Gastroesophageal sphincter (tissue), 3 donors: ENCODE results near the gene SLC9A7.

Experiments
- CTCF ChIP-seq, 4 experiments: fragments of 200-600 bp in 2 of 4; fragments of 450-650 bp in 2 of 4; sonication (generic) in 1 of 4; IDR thresholded peaks; one replicate each; pipeline ENCODE4 v1.5.1; 2017 to 2019; ENCODE audit warnings: antibody characterized with exemption in 4 of 4, mild to moderate bottlenecking in 2 of 4, moderate library complexity in 2 of 4
- POLR2A ChIP-seq, 2 donors: fragments of 450-650 bp; IDR thresholded peaks; one replicate each; pipeline ENCODE4 v1.6.1; 2017; ENCODE audit warnings: antibody characterized with exemption in 2 of 2, mild to moderate bottlenecking in 2 of 2, moderate library complexity in 1 of 2
- POLR2AphosphoS5 ChIP-seq: sonication (generic); formaldehyde crosslinking; IDR thresholded peaks from one replicate; pipeline ENCODE4 v1.6.1; 2017; ENCODE audit warnings: antibody characterized with exemption

GRCh38 chrX:46572340-46572936, 186.5 kb downstream of the SLC9A7 start:
- TF ChIP-seq CTCF (IDR thresholded peaks at IDR 0.05) (no peak), POLR2AphosphoS5 (no peak), POLR2A (IDR thresholded peaks at IDR 0.05) (no peak)
